Dedifferentiated amniotic fluid mesenchymal stem cell (primary cell): Measurements from ENCODE around the gene ODAD4.
"Not testable (repeated sequence)": the region's sequence is repeated elsewhere in the genome, so short reads cannot be mapped to it uniquely, and the experiment has no call there.

Experiments used
- DNase-seq: peaks from one replicate; pipeline ENCODE4 v3.0.0-alpha.2; 2016; ENCODE audit errors: extremely low spot score

ODAD4 gene

DNA sequence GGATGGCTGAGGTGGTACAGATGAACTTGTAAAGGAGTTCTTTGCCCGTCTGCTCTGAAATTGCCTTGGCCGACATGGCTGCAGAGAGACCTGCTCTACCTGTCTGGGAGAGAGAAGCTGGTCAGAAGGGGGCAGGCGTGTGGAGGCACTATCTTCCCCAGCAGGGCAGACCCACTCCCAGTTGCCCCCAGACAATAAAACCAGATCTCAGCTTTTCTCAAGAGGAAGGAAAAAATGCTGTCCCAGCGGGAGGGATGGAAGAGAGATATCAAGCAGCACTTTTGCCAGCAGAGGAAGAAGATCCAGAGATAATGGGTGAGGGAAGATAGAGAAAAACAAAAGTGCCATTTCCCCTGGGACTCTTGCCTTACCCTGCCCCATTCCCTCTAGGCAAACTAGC is 16.6 kb upstream of the ODAD4 start:
- no peak for DNase-seq

DNA sequence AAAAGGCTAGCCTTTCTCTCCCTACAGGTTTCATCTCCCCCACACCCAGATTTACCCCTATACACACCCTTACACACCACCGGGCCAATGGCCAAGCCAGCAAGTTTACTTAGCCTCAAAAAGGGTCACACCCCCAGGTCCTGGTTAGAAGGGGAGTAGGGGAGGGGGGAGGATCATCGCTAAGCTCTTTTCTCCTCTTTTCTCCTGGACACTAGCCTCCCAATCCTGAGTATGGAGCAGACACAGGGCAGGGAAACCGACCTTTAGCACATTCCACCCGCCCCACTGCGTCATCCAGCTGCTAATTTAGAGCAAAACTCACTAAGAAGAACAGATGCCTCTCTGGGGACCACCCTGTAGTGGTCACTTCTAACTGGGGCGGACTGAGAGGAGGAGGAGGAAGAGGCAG is 16.1 kb upstream of the ODAD4 start:
- DNase-seq: no peak

DNA sequence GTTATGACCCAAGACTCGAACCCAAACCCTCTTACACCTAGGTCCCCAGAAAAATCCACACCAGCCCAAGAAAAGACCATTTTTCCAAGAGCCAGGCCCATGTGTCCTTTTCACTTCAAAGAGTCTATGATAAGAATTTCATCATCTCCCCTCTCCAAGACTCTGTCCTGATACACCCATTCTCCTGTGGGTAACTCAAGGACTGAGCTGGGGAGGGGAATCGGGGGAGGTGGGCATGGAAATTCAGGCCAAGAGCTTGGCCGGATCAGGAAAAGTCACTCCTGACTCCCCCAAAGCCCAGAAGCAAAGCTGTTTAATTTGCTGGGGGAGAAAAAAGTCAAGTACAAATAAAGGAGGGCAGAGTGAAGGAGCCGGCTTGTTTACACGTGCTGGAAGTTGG is 15.4 kb upstream of the ODAD4 start:
- no peak for DNase-seq

DNA sequence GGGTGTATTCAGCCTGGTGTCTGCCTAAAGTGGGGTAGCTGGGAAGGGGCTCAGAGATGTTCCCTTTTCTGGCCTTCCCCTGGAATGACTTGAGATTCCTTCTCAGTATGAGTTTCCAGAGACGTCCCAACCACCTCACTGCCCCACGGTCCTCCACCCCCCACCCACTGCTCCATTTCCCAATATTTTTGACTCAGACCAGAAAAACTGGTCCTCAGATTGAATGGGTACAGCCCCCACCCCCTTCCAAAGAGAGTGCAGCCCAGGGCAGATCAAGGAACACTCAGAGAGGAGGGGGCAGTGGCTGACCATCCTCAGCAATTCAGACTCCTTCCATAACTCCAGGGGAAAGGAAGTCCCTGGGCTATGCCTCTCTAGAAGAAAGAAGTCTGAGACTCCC is 14.9 kb upstream of the ODAD4 start:
- no peak for DNase-seq

DNA sequence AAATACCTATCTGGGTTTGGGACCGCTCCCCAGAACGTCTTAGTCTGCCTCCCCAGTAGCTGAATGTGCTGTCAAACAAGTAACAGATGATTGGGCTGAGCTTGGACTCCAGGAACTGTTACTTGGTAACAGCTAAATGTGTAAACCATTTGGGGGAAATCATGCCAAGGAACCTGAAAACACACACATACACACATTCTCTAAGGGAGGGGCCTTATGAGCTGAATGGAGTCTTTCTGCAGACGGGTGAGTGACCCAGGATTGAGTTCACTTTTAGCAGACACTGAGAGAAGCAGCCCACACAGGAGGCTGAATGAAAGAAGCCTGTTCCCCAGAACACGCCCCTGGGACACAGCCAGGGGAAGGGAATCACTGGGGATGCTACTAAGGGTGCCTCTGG is 13.2 kb upstream of the ODAD4 start:
- DNase-seq: peak; percentile 52

DNA sequence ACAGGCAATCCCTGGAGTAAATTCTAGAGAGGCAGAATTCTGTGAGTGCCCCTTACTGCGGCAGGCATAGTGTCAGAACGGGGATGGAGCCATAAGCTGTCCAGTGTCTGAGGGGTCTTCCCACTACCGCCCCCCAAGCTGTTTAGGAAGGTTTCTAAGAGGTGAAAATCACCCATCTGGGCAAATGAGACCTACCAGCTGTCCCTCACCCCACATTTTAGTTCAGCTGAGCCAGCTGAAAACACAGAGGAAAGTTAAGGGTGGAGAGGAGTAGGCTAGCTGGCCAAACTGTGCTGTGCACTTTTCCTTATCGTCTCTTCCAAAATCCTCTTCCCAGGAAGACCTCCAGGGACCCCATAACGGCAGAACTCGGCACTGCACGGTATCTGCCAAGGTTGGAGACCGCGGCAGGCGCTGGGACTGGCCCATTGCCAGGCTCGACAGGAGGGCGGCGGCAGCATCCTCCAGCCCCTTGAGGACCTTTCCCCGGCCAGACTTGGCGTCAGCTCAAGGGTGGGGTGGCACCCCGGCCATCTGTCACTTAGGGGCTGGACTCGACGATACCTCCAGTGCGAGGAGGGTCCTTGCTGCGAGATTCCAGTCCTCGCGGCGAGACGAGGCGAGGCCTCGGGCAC is 12.6 kb upstream of the ODAD4 start:
- no peak for DNase-seq

DNA sequence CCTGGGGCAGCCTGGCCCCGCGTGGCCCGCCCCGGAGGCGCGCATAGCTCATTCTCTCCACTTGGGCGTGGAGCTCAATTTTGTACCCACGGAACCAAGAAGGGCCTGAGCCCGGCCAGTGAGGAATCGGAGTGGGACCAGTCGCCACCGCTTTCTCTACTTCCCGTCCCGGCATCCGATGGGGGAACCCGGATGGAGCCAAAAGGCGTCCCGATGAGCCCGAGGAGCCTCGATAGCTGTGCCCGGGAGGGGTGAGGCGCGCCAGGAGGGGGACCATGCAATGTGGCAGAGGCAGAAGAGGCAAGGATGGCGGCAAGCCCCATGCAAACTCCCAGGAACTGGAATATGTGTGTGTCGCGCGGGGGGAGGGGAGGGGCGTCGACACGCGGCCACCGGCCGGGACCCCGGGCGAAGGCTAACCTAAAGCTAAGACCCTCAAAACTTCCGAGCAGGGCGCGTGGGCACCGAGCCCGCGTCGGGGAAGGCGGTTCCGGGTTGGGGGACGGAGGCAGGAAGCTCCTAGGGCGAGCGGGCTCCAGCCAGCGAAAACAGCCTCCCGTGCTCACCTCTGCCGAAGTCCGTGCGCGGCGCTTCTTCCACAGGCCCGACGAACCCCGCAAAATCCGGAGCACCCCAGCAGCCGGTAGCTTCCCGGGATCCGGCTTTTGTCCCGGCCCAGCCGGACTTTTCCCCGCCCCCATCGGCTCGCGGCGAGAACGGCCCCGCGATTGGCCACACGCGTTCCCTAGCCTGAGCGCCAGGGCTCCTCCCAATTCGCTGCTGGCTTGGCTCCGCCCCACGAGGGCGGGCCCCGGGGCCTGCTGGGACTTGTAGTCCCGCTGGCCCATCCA is 11.9 kb upstream of the ODAD4 start, which contains the start of gene ACLY:
Gene ACLY (minus strand): TSS at position 638 of the 851 bp plus-strand sequence. CDS start 5,078 bp downstream, outside the sequence.
- peak; percentile 95 for DNase-seq

DNA sequence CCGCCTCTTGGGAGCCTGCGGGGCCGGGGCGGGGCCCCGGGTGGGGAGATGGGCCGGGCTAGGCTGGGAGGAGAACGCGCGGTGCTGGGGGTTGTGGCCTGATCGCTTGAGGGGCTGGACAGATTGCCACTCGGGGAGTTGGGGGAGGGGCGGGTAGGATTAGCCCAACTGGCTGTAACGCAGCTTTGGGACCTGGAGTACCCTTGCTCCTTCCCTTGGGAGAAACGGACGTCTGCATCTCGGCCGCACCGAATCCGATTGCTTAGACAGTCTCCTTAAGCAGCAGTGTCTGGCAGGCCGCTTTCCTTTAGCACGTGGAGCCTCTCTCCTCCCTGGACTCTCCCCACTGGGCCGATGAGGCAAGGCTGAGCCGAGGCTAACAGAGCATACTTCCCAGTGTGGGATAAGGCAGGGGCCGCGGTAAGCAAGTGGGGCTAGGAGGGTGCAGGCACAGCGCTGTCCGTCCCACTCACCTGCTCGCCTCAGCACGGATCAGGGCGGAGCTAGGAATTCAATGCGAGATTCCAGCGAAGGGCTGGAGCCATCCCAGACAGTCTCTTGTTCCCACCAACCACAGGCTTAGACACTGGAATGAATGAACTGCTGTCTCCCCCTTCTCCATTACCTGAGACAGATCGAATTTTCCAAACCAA is 11.1 kb upstream of the ODAD4 start:
- peak; percentile 29 for DNase-seq

DNA sequence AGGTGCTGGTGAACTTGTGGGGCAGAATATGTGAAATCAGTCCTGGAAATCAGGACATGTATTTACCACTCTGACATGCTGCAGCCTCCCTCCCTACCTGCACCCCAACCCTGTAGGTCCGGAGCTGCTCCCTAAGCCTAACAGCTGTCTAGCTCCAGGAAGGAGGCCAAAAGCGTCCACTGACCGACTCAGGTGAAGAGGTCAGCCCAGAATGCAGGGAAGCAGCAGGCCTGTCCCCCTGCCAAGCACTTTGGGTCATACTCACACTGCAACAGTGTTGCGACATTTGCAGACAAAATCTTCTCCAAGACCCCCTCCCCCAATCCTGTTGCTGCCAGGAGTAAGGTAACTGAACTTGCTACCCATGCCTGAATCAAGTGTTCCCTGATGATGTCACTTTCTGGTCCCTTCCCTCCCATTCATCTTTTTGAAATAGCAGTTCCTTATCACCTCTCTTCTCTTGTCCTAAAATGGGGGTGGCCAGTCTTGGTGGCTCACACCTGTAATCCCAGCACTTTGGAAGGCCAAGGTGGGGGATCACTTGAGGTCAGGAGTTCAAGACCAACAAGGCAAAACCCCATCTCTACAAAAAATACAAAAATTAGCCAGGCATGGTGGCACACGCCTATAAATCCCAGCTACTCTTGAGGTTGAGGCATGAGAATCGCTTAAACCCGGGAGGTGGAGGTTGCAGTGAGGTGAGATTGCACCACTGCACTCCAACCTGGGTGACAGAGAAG is 10.4 kb upstream of the ODAD4 start:
- DNase-seq: no peak

DNA sequence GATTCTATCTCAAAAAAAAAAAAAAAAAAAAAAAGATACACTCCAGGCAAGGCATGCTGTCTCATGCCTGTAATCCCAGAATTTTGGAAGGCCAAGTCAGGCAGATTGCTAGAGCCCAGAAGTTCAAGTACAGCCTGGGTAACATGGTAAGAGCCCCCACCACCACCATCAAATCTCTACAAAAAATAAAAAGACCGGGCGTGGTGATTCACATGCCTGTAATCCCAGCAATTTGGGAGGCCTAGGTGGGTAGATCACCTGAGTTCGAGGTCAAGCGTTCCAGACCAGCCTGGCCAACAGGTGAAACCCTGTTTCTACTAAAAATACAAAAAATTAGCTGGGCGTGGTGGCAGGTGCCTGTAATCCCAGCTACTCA is 9.8 kb upstream of the ODAD4 start:
- no peak for DNase-seq

DNA sequence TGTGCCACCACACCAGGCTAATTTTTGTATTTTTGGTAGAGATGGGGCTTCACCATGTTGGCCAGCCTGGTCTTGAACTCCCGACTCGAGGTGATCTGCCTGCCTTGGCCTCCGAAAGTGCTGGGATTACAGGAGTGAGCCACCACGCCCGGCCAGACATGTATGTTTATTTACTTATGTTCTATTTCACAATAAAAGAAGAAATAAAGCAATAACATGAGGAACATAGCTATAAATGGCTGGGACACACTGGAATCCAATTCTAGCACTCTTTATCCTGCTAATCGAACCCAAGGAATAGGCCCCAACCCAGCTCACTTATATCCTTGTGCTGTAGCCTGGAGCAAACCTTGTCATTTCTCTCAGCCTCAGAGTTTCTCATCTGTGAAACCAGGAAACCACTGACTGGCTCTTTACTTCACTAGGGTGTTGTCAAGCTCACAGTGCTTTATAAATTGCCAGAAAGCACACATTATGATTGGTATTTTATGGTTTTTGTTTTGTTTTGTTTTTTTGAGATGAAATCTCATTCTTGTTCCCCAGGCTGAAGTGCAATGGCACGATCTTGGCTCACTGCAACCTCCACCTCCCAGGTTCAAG is 4.3 kb upstream of the ODAD4 start:
- no peak for DNase-seq

DNA sequence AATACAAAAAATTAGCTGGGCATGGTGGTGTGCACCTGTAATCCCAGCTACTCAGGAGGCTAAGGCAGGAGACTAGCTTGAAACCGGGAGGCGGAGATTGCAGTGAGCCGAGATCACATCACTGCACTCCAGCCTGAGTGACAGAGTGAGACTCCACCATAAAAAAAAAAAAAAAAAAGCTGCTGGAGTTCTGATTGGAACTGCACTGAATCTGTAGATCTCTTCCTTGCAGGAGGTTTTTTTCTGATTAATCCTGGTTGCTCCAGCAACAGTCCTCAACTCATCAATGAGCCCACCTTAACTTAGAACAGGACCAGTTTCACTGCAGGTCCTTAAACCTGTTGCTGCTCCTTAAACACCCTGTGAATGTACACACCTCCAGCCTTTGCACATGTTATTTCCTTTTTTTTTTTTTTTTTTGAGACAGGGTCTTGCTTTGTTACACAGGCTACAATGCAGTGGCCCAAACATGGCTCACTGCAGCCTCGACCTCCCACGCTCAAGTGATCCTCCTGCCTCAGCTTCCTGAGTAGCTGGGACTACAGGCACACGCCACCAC is 1.6 kb upstream of the ODAD4 start:
- no peak for DNase-seq

DNA sequence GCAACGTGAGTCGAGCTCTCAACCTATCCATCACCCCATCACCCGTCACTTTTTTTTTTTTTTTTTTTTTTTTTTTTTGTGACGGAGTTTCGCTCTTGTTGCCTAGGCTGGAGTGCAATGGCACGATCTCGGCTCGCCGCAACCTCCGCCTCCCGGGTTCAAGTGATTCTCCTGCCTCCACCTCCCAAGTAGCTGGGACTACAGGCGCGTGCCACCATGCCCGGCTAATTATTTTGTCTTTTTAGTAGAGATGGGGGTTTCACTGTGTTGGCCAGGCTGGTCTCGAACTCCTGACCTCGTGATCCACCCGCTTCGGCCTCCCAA is 378 bp downstream of the ODAD4 start:
- DNase-seq: not testable (repeated sequence)

DNA sequence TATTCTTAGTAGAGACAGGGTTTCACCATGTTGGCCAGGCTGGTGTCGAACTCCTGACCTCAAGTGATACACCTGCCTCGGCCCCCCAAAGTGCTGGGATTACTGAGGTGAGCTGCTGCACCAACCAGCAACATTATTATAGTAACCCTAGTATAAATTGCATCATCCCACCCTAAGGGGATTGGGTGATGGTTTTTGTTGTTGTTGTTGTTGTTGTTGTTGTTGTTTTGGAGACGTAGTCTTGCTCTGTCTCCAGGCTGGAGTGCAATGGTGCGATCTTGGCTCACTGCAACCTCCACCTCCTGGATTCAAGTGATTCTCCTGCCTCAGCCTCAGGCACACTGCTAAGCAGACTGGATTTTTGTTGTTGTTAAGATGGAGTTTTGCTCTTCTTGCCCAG is 1.3 kb downstream of the ODAD4 start:
- not testable (repeated sequence) for DNase-seq

DNA sequence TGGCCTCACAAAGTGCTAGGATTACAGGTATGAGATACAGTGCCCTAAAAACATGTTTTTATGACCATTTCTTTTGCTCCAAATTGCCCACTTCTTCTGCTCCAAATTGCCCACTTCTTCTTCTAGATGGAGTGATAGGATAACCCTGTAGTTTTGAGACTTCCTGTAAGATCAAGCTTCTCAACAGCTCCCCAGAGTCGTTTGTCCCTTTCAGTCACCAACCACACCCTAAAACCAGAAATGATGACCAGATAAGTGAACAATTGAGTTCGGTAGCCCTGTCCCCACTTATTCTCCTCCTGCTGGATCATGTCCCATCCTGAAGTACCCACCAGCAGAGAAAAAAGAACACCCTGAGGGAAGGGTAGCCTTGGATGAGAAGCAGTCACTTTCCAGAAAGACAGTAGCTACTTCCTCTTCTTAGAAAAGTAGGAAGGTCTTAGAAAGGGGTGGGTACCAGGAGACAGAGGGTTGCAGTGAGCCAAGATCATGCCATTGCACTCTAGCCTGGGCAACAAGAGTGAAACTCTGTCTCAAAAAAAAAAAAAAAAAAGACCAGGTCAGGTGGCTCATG is 2.5 kb downstream of the ODAD4 start:
- DNase-seq: no peak

DNA sequence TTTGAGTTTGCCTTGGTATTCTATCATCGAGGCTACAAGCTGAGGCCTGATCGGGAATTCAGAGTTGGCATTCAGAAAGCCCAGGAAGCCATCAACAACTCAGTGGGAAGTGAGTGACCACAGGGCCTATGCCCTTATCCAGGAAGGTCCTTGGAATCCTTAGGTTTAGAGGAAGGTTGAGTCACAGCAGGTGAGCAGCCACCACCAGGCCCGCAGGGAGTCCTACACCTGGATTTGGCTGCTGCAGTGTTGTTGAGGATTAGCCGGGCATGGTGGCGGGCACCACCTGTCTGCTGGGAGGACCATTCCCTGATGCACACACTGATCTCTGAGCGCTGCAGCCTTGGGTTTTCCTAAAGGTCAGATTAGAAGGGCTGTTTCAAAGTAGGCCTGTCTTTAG is 5.2 kb downstream of the ODAD4 start:
- no peak for DNase-seq

DNA sequence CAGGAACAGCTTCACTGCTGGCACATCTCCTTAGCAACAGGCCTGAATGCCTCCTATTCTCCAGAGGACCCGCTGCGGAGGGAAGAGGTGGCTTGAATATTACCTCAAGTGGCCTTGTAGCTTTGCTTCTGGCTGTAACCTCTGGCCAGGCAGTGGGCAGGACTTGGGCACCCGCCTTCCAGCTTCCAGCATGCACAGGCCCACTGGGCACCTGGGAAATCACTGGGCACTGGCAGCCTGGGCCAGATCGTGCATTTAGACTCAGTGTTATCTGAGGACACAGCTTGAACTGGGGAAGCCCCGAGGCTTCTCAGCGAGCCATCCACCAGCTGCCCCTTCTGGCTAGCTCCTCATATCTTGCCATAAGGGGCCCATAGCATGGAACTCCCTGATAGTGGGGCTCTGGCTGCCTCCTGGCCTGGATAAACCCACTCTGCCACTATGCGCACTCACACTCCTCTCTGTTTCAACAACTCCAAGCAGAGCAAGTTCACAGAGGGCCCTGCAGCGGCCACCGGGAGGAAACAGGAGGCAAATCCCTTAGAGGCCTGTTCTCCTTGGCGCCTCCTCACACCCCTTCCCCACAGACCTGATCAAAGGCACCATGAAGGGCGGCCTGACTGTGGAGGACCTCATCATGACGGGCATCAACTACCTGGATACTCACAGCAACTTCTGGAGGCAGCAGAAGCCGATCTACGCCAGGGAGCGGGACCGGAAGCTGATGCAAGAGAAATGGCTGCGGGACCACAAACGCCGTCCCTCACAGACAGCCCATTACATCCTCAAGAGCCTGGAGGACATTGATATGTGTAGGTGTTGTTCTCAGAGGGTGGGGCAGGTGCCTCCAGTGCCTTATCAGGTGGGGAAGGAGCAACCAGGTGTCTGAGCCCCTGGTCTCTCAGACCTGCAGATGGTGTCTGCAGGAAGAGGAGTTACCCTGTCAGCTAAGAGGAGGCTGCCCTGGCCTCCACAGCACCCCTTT is 7.8 kb downstream of the ODAD4 start:
- DNase-seq: no peak

DNA sequence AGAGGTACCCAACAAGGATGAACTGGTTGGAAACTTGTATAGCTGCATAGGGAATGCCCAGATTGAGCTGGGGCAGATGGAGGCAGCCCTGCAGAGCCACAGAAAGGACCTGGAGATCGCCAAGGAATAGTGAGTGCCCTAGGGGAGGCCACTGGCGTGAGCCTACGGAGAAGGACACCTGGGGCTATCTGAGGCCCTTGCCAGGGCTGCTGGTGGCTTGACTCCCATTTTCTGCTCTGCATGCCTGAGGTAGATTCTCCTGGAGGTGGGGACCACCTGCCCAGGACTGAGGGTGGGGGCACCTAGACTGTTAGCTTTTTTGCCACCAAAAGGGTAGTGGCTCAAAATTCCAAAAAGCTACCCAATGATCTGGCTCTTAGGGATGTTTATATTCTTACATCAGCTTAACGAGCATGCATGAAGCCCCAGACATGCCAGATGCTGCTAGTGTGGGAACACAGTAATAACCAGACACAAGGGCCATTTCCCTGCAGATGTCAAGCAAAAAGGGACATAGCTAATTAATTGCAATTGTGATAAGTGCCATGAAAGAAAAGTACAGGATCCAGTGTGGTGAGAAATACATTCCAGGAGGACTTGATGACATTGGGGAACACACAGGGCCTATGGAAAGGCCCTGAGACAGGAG is 8.8 kb downstream of the ODAD4 start:
- no peak for DNase-seq

DNA sequence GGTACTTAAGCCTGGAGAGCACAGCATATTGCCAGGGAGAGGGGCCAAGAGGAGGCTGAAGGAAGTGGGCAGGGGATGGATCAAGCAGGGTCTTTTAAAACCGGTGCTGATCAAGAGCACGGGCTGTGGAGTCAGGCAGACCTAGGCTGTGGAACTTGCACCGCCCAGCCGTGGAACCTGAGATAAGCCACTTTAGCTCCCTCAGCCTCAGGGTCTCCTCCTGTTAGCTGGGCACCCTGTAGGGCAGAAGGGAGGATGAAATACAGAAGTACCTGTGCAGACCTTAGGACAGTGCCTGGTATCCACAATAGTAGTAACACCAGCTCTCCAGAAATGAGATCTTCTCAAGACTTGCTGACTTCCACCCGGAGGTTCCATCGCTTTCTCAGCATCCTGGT is 9.3 kb downstream of the ODAD4 start:
- DNase-seq: no peak

DNA sequence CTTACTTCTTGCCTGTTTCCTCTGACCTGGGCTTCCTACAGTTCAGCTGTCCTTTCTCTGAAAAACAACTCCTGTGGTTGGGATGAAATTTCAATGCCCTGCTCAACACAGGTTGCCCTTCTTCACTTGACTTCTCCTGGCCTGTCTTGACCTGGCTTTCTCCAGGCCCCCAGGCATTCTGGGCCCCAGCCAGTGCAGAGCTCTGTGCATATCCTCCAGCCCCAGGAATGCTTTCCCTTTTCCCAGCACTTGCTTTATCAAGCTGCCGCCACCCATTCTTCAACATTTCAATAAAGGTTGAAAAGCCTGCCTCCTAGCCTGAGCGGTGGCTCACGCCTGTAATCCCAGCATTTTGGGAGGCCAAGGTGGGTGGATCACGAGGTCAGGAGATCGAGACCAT is 10.8 kb downstream of the ODAD4 start:
- no peak for DNase-seq
